Measurements from ENCODE around the gene SLC39A3.

Gene SLC39A3

GRCh38 chr19:2774953-2775555 is 35.2 kb upstream of the SLC39A3 start:
- no peak for TF ChIP-seq GATA2 (IDR thresholded peaks at IDR 0.05; ENCODE audit: low read depth, low read length)
- no peak for TF ChIP-seq GATA3 (IDR thresholded peaks at IDR 0.05; ENCODE audit: low read depth, low read length)

DNA sequence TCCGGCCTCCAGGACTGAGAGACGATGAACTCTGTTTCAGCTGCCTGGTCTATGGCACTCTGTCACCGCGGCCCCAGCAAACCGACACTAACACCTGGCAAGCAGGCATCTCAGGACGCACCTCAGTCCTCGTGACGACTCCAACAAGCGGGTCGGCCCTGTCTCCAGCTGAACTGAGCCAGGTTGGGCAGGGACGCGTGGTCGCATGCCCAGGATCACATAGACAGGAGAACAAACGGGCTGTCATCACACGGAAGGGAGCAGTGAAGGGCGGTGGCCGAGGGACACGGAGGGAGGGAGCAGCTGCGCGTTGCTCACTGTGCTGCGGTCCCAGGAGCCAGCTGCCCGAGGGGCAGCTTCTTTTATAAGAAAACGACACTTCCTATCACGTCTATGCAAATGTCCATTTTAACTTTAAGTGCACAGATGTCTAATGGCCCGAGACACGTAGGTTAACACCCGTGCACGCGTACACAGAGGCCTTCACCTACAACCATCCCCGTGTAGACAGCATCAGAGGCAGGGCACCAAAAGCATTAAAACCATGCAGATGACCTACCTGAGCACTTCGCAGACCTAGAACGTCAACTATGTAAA is 34.4 kb upstream of the SLC39A3 start:
- no peak for TF ChIP-seq GATA2 (IDR thresholded peaks at IDR 0.05; ENCODE audit: low read depth, low read length)
- no peak for TF ChIP-seq GATA3 (IDR thresholded peaks at IDR 0.05; ENCODE audit: low read depth, low read length)

- TF ChIP-seq GATA3 (IDR thresholded peaks at IDR 0.05; ENCODE audit: low read depth, low read length) (no peak), GATA2 (IDR thresholded peaks at IDR 0.05; ENCODE audit: low read depth, low read length) (no peak)
These were observed 32.2 kb upstream of the SLC39A3 start for GRCh38 chr19:2771786-2772674.

DNA sequence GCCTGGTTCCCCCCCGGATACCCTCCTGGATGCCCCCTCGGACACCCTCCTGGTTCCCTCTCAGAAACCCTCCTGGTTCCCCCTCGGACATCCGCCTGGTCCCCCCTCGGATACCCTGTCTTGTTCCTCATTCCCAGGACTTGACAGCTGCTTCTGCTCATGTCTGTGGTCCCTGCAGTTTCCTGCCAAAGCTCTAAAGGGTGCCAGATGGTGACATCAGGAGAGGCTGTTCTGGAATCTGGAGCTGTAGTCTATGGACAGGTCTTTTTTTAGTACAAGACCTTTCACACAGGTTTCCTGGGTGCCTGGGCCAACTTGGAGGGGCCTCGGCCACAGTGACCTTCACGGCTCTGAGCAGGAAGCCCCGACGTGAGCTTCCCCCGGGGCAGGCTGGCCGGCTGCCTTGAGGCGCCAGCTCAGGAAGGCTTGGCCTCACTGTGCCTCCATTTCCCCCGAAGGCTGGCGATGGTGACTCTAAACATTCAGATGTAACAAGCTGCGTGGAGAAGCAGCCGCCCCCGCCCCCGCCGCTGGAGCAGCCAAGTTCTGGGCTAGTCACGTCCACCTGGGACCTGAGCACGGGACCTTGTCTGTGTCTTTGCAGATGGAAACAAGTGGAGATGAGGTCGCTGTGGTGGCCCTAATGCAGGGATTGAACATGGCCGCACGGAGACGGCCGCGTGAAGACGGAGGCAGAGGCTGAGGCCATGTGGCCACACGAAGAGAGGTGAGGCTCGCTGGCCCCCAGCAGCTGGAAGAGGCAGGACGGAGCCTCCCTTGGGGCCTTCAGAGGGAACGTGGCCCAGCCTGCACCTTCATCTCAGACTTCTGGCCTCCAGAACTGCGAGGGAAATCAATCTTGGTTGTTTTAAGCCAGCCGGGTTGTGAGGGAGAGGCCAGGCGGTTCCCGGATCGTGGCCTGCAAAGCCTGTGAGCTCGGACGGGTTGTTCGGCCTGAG is 30.5 kb upstream of the SLC39A3 start:
- TF ChIP-seq GATA3 (IDR thresholded peaks at IDR 0.05; ENCODE audit: low read depth, low read length) (no peak), GATA2 (IDR thresholded peaks at IDR 0.05; ENCODE audit: low read depth, low read length) (no peak)

GRCh38 chr19:2769218-2769617 is 29.4 kb upstream of the SLC39A3 start:
- TF ChIP-seq GATA3 (IDR thresholded peaks at IDR 0.05; ENCODE audit: low read depth, low read length) (no peak), GATA2 (IDR thresholded peaks at IDR 0.05; ENCODE audit: low read depth, low read length) (no peak)

DNA sequence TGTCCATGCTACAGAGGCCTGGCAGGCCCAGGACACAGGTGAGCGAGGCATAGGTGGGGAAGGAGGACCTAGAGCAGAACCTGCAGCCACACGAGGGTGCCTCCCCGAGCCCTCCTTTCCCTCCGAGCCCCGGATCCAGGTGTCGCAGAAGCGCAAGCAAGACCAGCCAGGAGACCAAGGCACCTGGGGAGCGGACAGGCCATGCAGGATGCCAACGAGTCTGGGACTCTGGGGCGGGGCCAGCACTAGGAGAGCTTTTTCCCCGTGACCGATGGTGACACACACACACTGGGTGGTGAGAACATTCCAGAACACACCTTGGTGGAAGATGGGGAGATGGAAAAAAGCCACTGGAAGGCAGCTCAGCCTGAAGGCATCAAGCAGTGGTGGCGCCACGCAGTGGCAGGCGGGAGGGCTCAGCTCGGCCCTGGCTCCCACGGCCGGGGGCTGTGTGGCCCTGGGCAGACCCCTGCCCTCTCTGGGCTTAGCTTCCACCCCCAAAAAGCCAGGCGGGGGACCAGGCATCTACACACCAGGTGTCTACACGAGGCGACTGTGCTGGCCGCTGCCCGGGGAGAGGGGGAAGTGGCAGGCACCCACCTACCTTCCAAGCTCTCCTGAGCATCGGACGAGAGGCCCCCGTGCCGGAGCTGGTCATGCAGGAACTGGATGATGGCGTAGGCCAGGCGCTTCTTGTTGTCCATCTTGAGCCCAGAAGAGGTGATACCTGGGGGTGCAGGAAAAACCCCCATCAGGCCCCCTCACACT is 28.7 kb upstream of the SLC39A3 start:
- TF ChIP-seq GATA3 (IDR thresholded peaks at IDR 0.05; ENCODE audit: low read depth, low read length) (no peak), GATA2 (IDR thresholded peaks at IDR 0.05; ENCODE audit: low read depth, low read length) (no peak)

GRCh38 chr19:2767688-2768087 is 27.9 kb upstream of the SLC39A3 start:
- no peak for TF ChIP-seq GATA3 (IDR thresholded peaks at IDR 0.05; ENCODE audit: low read depth, low read length)
- no peak for TF ChIP-seq GATA2 (IDR thresholded peaks at IDR 0.05; ENCODE audit: low read depth, low read length)

DNA sequence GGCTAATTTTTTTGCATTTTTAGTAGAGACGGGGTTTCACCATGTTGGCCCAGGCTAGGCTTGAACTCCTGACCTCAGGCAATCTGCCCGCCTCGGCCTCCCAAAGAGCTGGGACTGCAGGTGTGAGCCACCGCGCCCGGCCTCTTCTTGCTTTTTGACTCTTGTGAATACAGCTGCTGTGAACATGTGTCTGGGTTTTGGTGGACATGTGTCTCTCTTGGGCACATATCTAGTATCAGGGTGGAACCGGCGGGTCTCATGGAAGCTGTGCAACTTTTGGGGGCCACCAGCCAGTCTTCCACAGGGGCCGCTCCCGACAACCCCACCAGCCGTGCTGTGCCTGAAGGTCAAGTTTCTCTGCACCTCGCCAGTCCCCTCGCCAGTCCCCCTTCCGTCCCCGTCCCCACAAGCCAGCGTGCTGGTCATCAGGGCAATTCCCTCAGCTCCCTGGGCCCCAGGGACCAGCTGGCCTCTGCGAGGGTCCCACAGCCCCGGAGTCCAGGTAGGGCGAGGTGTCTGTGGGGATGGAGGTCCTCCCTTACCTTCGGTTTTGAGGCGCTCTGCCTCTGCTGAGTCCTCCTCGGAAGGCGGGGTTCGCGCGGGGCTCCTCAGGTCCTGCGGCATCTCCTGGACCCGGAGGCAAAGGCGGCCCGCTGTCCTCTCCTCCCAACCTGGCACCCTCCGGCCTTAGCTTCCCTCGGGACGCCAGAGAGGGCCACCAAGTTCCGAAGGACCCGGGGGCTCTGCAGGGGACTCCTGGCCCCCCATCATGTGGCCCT is 27.0 kb upstream of the SLC39A3 start:
- TF ChIP-seq GATA3 (IDR thresholded peaks at IDR 0.05; ENCODE audit: low read depth, low read length): no peak
- no peak for TF ChIP-seq GATA2 (IDR thresholded peaks at IDR 0.05; ENCODE audit: low read depth, low read length)

DNA sequence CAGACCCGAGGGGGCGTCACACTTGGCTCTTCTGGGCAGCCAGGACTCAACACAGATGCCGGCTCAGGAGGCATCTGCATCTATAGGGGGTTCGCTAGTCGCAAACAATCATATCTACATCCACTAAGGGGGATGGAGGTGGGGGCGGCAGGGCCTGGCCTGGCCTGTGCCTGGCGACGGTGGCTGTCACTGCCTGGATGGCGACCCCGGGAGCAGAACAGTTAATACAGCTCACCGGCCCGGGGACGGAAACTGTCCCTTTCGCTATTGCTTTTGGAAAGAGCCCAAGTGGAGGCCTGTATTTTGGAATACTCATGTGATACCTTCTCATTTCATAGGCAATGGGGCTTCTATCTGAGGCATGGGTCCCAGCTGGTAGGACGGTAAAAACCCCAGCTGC is 25.6 kb upstream of the SLC39A3 start:
- TF ChIP-seq GATA3 (IDR thresholded peaks at IDR 0.05; ENCODE audit: low read depth, low read length) (no peak), GATA2 (IDR thresholded peaks at IDR 0.05; ENCODE audit: low read depth, low read length) (no peak)

- TF ChIP-seq GATA3 (IDR thresholded peaks at IDR 0.05; ENCODE audit: low read depth, low read length): no peak
- no peak for TF ChIP-seq GATA2 (IDR thresholded peaks at IDR 0.05; ENCODE audit: low read depth, low read length)
These were observed 25.1 kb upstream of the SLC39A3 start for GRCh38 chr19:2764945-2765344.

DNA sequence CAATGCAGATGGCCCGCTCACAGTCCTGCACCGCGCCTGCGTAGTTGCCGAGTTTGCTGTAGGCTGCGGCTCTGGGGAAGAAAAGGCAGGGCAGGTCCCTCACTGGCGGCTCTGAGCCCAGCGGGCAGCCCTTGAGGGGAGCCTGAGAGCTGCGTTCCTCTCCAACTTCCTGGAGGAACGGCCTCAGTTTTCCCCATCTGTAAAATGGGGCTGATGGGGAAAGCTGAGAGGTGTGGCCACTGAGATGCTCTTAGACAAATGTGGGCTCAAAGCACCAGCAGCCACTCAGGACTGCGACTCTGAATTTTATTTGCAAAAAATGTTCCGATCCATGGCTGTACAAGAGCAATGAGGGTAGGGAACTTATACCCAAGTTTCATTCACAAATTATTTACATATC is 23.9 kb upstream of the SLC39A3 start:
- TF ChIP-seq GATA2 (IDR thresholded peaks at IDR 0.05; ENCODE audit: low read depth, low read length) (no peak), GATA3 (IDR thresholded peaks at IDR 0.05; ENCODE audit: low read depth, low read length) (no peak)

- no peak for TF ChIP-seq GATA3 (IDR thresholded peaks at IDR 0.05; ENCODE audit: low read depth, low read length)
- TF ChIP-seq GATA2 (IDR thresholded peaks at IDR 0.05; ENCODE audit: low read depth, low read length): no peak
These were observed 23.1 kb upstream of the SLC39A3 start for GRCh38 chr19:2762783-2763496.

Measured in SH-SY5Y (cell line).